Right lobe of liver (tissue), 6 donors: ENCODE measurements around the gene BCOR. TPM values are rescaled to one million over a fixed set of nuclear protein-coding genes. Genes with fewer than 3 reads are reported as not detected.

Experiments used
- ATAC-seq, 4 donors: fragments of 200-7000 bp; cut with Tn5 transposase; one replicate each; pipeline ENCODE4 v1.9.1; 2020; ENCODE audit warnings: mild to moderate bottlenecking in 4 of 4, moderate library complexity in 4 of 4
- DNase-seq, 3 donors: peaks; one replicate each; pipeline ENCODE4 v3.0.0-alpha.2; 2020
- H3K27ac ChIP-seq, 3 donors: fragments of 200-600 bp; one replicate each; pipeline ENCODE4 v1.8.0; 2022
- H3K27me3 ChIP-seq, 2 donors: fragments of 200-600 bp; one replicate each; pipeline ENCODE4 v1.8.0; 2022
- H3K36me3 ChIP-seq, 4 donors: fragments of 200-600 bp; sonication (generic) in 1 of 4; one replicate each; pipeline versions ENCODE4 v1.5.1 to v1.8.0; 2017 to 2022; ENCODE audit warnings: control low read depth in 1 of 4
- H3K4me1 ChIP-seq, 4 donors: fragments of 200-600 bp; sonication (generic) in 1 of 4; one replicate each; pipeline versions ENCODE4 v1.5.1 to v1.8.0; 2017 to 2022; ENCODE audit warnings: control low read depth in 1 of 4
- H3K4me3 ChIP-seq, 3 donors: fragments of 200-600 bp; one replicate each; pipeline ENCODE4 v1.8.0; 2022
- H3K9me3 ChIP-seq, 4 donors: fragments of 200-600 bp; sonication (generic) in 1 of 4; one replicate each; pipeline versions ENCODE4 v1.5.1 to v1.8.0; 2017 to 2022; ENCODE audit warnings: control low read depth in 1 of 4
- POLR2A ChIP-seq: fragments of 450-650 bp; IDR thresholded peaks from one replicate; pipeline ENCODE4 v1.6.1; 2017; ENCODE audit warnings: antibody characterized with exemption, mild to moderate bottlenecking
- WGBS: methylation state at CpG from one replicate; pipeline ENCODE4 v1.1.6; 2018; ENCODE audit warnings: low coverage, low lambda C conversion rate; ENCODE audit not compliant: insufficient coverage; ENCODE audit errors: missing lambda C conversion rate; 5-methylcytosine and 5-hydroxymethylcytosine counted together
- intact Hi-C, 2 donors: fragments of 100-400 bp; cut with DNase I; formaldehyde crosslinking; loops; one replicate each; pipeline versions ENCODE4 v1.11.2 to v1.14.1; 2022
- total RNA-seq, 6 experiments: library from RNA; depleted of rRNA in 2 of 6; stranded (reverse); fragments of >200 nt in 2 of 6; fragmentation: NEBNext Ultra II Directional in 3 of 6; extraction: Animal tissue kit (Norgen Biotek cat#: 25700) in 3 of 6; gene quantifications; one replicate each; pipeline versions ENCODE4 v1.1.0 to v1.2.4, GENCODE V29; 2016 to 2023
- TF ChIP-seq, protein P1 (sequence below), 4 donors: fragments of 200-600 bp in 3 of 4; fragments of 450-650 bp in 1 of 4; IDR thresholded peaks; one replicate each; pipeline versions ENCODE4 v1.5.1 to v1.8.0; 2016 to 2022; ENCODE audit warnings: antibody characterized with exemption in 4 of 4, mild to moderate bottlenecking in 2 of 4
- donor health status: DM: no; HTN: yes; CAD: no.
- donor health status: DM: no; HTN: no; CAD: no.
- donor health status: DM: no; HTN: no; CAD: no.
- donor health status: DM: no; HTN: yes; CAD: no.
- donor health status: DM: no; HTN: yes; CAD: no.

Gene BCOR
- total RNA-seq, 6 experiments from 2014 or later = 9.4 to 16.6 (median 12.0) TPM

DNA sequence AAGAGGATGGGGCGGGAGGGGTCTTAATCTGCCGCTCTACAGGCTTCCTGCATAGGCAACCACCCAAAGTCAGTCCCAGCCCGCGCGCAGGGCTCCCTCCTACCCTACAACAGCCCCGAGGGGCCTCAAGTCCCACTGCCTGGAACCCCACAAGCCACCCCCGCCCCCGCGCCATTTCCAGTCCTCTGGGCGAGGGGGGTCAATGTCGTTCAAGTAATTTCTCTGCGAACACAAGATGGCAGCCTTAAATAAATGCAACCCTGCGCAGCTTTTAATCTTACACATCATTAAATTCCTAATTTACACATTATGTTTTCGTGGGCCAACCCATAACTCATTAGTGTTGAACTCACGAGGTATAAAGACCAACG is 92.9 kb downstream of the BCOR start:
- ATAC-seq (no peak), DNase-seq (no peak)
- 30% methylated on average over 10 of the region's 16 CpGs for WGBS
- H3K4me1 ChIP-seq = no peaks in the 10 kb centered on the region
- H3K36me3 ChIP-seq = no peaks in the 10 kb centered on the region
- H3K27me3 ChIP-seq = peaks cover 0 to 12% of the 10 kb centered on the region in 2 donors
- intact Hi-C loops = no loop called here
- TF ChIP-seq, protein P1, sequence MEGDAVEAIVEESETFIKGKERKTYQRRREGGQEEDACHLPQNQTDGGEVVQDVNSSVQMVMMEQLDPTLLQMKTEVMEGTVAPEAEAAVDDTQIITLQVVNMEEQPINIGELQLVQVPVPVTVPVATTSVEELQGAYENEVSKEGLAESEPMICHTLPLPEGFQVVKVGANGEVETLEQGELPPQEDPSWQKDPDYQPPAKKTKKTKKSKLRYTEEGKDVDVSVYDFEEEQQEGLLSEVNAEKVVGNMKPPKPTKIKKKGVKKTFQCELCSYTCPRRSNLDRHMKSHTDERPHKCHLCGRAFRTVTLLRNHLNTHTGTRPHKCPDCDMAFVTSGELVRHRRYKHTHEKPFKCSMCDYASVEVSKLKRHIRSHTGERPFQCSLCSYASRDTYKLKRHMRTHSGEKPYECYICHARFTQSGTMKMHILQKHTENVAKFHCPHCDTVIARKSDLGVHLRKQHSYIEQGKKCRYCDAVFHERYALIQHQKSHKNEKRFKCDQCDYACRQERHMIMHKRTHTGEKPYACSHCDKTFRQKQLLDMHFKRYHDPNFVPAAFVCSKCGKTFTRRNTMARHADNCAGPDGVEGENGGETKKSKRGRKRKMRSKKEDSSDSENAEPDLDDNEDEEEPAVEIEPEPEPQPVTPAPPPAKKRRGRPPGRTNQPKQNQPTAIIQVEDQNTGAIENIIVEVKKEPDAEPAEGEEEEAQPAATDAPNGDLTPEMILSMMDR (IDR thresholded peaks at IDR 0.05) = no peak
- no peak for TF ChIP-seq POLR2A
- no peak overlapping the region for H3K4me3 ChIP-seq
- no peaks in the 10 kb centered on the region for H3K9me3 ChIP-seq
- H3K27ac ChIP-seq = no peak overlapping the region

DNA sequence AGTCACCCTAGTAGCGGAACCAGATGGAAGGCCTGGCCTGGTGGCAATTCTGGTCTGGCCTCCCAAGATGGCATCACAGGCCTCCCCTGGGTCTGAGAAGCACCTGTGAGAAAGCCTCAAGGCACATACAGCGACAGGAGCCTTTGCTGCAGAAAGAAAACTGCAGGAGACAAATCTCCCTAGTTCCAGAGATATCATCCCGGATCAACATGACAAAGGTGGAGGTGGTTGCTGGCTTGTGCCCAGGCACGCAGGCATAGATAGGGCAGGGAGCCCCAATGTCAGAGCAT is 93.6 kb downstream of the BCOR start:
- TF ChIP-seq, protein P1 (IDR thresholded peaks at IDR 0.05) = no peak
- TF ChIP-seq POLR2A = no peak
- no peak overlapping the region for H3K27ac ChIP-seq
- H3K4me3 ChIP-seq = no peak overlapping the region
- no peaks in the 10 kb centered on the region for H3K9me3 ChIP-seq
- no peaks in the 10 kb centered on the region for H3K36me3 ChIP-seq
- 17% methylated on average over 1 of the region's 4 CpGs for WGBS
- ATAC-seq (no peak), DNase-seq (no peak)
- peaks cover 0 to 12% of the 10 kb centered on the region in 2 donors for H3K27me3 ChIP-seq
- intact Hi-C loops = no loop called here
- no peaks in the 10 kb centered on the region for H3K4me1 ChIP-seq

DNA sequence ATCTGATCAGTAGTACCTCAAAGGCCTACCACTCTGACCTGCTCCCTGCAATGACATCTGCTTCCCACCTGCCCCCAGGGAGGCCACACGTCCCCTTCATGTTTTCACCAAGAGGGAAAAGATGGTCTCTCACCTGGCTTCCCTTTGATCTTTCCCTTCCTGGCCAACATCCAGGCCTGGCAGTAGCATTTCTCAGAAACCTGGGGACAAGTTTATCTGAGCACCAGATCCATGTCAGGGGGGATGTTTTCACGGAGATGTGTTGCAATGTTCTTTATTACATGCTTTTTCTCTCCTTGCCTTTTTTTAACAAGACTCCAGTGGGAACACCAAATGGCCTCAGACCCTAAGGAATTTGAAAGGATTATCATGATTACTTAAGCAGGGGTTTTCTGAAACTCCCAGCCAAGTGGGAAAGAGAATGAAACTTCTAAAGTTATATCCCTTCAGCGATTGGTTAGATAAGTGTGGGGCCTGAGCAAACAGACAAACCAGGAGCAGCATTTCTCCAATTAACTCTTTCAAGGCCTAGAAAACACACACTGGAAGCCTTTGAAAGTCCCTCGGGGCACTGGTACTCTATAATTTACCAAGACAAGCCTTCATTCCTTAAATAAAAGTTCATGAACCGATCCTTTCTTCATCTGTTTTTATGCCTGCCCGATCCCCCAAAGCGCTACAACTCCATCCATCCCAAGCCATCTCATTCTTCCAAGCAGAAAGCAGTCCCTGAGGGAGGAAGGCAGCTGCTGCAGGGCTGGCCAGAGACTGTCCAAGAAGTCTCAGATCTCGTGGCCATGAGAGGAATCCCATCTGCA is 94.1 kb downstream of the BCOR start:
- Histone ChIP-seq H3K9me3 (no peaks in the 10 kb centered on the region), H3K4me1 (no peaks in the 10 kb centered on the region), H3K4me3 (no peak overlapping the region), H3K27me3 (peaks cover 0 to 12% of the 10 kb centered on the region in 2 donors), H3K36me3 (no peaks in the 10 kb centered on the region), H3K27ac (no peak overlapping the region)
- intact Hi-C loops = no loop called here
- no peak for ATAC-seq
- DNase-seq = no peak
- 44% methylated on average over 8 of the region's 8 CpGs for WGBS
- TF ChIP-seq, protein P1 (IDR thresholded peaks at IDR 0.05) = no peak
- no peak for TF ChIP-seq POLR2A

DNA sequence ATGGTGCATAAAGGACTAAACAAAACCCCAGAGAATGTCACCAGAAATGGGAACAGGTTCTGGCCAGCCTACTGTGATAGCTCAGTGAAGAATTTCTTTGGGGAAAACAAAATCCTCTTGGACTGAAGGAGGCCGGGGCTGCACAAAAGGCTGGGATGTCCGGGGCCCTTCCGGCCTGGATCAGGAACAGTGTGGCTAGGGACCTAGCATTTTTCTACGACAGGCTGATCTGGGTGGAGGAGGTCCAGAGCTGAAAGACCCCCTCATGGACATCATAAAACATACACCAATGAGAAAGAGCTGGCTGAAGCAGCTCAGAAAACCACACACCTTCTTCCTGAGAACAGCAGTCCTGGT is 94.7 kb downstream of the BCOR start:
- intact Hi-C loops = no loop called here
- peaks cover 0 to 12% of the 10 kb centered on the region in 2 donors for H3K27me3 ChIP-seq
- H3K4me1 ChIP-seq = no peaks in the 10 kb centered on the region
- no peak overlapping the region for H3K27ac ChIP-seq
- WGBS = 80% methylated on average over 1 of the region's 4 CpGs
- H3K4me3 ChIP-seq = no peak overlapping the region
- no peak for TF ChIP-seq POLR2A
- TF ChIP-seq, protein P1 (IDR thresholded peaks at IDR 0.05) = no peak
- no peaks in the 10 kb centered on the region for H3K9me3 ChIP-seq
- DNase-seq (no peak), ATAC-seq (no peak)
- no peaks in the 10 kb centered on the region for H3K36me3 ChIP-seq
